GM21423 (cell line): ENCODE results near the gene RAPGEF1.

ENCODE experiments used
- ATAC-seq: cut with Tn5 transposase; IDR thresholded peaks from one replicate; pipeline ENCODE4 v1.9.1; 2021; ENCODE audit warnings: mild to moderate bottlenecking, moderate library complexity; ENCODE audit not compliant: unreplicated experiment

The RAPGEF1 gene

DNA sequence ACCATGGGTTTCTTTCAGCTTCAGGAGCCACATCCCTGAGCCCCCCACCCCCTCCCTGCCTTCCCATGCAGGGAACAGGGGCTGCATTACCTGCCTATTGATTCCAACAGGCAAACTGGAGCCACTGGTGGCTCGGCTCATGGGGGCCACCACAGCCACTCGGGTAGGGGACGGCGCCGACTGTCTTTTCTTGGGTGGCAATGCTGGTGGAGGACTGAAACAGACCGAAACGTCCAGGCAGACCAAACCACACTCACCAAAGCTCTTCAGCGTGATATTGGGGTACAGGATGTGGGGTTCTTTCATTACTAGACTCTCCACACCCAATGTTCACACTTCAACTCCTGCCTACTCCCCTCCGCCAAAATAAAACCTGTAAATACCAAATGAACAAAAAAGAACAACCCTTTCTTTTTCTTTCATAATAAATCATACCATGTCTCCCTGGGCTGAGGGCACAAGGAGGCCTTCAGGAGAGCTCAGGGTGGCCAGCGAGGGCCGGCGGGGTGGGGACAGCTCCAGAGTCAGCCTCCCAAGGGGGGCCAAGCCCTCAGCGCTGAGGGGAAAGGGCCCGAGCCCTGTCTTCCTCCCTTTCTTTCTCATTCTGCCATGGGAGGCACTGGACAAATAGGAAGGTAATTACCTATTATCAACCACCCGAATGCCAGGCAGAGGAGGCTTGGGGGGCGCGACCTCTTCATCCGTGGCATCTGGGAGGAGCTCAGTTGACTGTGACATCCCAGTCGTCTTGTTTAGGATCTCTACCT lies 111.2 kb downstream of the RAPGEF1 start:
- no peak for ATAC-seq

DNA sequence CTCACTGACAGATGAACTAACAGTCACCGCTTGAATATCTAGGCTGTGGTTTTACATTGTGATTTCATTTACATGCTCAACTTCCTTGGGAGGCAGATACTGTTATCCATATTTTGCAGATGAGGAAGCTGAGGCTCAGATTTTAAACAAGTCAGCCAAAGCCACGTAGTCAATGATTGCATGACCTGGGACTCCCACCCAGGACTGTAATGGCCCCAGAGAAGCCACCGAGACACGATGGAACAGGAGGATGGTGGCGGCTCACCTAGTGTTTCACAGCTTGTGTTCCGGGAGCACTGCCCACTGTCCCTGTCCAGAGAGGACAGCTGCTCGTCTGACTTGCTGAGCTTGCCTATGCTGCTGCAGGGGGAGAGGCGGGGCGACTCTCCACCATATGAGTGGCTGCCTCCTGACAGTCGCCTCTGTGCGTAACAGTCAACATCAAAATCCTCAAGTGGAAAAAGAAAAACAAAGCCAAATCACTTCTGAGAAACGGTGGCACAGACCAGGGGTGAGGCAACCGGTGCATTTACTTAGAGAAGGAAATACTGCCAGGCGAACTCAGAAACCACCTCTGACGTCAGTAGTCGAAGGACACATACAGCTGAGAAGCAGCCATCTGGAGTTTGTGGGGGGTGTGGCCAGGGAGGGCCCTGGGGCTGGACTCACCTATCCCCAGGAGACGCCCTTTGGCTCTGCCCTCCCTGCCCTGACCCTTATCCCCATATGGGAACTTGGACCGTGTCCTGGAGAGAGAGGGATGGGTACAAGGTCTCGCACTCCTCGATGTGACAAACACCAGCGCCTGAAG lies 112.0 kb downstream of the RAPGEF1 start:
- ATAC-seq, result no peak

DNA sequence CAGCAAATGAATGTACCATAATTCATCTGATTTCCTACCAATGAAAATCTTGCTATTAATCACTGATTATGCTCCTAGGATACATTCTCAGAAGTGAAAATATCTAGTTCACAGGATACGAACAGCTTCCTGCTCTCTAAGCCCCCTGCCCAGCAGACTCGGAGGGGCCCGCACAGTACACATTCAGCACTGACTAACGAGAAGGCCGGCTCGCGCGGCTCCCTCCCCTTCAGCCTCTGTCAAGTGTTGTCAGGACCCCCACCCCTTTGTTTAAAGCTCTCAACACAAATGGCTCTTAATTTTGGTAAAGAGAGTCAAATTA lies 112.6 kb downstream of the RAPGEF1 start:
- no peak for ATAC-seq

DNA sequence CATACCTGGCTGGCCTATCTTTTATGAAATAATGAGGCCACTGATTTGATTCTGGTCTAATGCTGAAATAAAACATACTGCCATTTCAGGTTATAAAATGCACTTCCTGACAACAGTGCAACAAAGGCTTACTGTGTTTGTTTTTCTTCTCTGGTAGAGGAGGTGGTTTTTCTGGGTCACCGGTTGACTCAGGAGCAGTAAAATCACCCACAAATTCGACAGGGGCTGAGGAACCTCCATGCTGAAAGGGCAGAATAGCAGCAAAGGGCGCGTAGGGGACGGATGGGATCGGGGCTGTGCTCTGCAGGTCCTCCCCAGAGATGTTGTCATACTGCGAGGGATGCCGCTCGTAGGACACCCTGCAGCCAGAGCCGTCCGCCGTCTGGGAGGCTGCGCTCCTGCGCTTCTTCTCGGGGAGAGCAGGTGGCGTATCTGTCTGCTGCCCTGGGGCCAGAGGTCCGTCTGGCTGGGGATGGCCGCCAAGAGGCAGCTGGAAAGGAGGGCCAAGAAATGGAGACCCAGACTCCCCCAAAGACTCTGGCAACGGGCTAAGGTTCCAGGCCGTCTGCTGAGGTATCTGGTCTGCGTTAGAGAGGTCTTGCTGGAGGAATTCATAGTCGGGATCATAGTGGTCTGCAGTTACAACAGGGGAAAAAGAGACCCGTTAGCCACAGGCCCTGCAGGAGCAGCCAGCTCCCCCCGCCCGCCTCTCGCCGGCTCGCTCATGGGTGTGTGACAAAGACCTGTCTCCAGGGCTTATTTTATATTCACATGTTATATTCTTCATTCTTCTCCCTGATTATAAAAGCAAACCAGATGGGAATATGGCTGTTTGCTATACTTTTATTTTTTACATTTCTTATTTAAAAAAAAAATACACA lies 113.8 kb downstream of the RAPGEF1 start:
- no peak for ATAC-seq

DNA sequence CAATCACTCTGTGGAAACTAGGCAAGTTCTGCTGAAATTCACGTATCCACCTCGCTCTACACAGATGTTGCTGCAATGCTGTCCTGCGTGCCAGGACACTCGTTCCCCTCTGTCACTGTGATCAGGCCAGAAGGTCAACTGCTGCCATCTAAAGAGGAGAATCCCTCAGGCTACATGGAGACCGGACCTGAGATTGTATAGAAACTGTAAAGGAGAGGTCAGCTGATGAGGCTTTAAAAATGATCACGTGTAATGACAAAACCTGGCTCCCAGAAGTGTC lies 114.4 kb downstream of the RAPGEF1 start:
- no peak for ATAC-seq

DNA sequence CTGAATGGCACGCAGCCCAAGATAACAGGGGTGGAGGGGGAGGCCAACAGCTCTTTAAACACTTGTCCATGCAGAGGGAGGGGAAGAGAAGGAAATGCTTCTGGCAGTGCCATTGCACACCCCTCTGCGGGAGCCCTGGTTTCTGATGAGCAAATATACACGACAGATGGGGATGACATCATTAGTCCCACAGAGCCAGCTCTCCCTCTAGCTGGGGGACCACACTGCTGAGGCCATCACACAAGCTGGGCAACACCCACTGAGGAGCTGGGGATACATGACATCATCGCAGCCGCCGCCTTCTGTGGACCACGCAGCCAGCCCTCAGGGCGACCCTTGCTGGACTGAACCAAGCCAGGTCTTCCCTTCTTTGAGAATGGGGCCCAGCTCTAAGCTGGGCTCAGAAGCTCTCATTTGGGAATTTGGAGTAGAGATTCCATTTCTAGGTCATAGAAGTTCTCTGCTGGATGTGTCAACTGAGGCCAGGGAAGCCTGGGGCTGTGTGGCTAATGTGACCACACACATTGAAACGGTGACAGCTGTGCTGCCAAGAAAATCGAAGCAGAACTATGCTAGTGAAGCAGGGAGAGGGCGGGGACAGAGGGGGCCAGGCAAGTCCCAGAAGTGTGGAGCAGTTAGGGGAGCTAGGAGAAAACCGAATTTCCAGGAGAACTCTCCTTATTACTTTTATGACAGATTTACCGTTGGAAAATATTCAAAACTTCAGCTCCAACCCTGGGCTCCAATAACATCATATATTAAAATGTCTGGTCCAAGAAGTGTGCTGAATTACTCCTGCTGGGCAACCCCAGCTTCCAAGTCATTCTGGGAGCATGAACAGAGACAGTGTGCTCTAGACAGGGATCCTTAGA lies 115.0 kb downstream of the RAPGEF1 start:
- ATAC-seq, result no peak

DNA sequence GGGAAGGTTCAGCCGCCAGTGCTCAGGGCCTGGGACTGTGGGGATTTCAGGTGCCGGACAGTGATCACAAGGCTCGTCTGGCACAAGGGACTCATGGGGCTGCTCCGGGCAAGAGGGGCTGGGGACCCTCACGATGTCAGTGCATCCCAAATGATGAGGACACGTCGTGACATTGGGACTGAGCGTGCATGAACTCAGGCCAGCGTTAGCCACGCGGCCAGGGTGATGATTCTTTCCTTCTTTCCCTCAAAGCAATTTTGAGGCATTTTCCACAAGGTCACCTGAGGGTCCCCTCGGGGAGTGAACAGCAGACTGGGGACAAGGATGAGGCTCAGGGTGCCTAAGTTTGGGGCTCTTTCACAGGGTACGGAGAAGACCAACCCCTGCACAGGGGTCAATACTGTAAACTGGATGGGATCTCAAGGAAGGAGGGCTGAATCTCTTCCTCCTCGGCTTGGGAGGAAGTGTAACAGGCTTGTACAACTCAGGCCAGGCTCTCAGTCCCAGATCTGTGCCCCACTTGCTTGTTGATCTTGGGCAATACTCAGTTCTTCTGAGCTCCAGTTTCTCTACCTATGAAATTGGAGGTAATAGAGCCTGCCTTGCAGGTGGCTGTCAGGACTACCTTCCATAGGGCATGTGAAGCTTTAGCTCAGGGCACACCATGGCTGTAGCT lies 116.1 kb downstream of the RAPGEF1 start:
- no peak for ATAC-seq

DNA sequence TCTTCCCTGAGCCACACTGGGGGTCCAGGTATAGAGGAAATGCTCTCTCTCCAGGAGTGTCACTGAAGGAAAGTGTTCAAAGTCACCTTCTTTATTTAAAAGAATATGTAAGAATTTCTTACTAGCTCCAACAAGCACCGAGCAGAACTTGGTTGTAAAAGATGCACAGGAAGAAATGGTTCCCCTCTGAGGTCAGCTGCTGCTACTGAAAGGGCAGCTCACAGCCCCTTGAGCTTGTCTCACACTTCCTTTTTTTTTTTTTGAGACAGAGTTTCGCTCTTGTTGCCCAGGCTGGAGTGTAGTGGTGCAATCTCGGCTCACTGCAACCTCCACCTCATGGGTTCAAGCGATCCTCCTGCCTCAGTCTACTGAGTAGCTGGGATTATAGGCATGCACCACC lies 117.4 kb downstream of the RAPGEF1 start:
- ATAC-seq, result no peak

DNA sequence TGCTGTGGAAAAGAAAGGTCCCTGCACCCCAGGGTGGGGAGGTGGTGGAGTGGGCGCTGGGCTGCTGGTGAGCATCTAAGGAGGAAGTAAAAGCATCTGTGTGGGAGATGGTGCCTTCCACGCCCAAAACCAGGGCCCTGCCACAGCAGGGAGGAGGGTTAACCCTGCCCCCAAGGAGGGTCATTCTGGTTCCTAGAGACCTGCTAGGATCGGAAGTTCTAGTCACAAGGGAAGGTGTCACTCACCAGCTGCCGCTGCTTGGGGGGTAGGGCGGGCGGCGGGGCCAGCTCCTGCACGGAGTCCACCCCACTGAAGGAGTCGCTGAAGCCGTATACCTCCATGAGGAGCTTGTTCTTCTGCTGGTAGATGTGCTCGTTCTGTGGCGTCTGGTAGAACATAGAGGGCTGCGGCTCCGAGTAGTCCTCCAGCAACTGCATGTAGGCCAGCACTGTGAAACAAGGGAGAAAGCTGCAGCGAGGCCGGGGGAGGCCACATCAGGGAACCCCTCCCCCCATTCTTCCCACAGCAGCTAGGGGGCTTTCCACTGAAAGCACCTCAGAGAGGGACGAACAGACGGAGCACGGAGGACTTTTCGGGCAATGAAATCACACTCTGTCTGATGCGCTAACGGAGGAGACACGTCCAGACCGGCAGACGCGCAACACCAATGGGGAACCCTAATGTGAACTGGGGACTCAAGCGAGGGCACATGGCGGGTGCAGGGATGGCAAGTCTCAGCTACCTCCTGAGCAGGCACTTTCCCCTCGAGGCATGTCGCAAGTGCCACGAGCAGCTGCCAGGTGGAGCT lies 118.1 kb downstream of the RAPGEF1 start:
- ATAC-seq, result no peak

DNA sequence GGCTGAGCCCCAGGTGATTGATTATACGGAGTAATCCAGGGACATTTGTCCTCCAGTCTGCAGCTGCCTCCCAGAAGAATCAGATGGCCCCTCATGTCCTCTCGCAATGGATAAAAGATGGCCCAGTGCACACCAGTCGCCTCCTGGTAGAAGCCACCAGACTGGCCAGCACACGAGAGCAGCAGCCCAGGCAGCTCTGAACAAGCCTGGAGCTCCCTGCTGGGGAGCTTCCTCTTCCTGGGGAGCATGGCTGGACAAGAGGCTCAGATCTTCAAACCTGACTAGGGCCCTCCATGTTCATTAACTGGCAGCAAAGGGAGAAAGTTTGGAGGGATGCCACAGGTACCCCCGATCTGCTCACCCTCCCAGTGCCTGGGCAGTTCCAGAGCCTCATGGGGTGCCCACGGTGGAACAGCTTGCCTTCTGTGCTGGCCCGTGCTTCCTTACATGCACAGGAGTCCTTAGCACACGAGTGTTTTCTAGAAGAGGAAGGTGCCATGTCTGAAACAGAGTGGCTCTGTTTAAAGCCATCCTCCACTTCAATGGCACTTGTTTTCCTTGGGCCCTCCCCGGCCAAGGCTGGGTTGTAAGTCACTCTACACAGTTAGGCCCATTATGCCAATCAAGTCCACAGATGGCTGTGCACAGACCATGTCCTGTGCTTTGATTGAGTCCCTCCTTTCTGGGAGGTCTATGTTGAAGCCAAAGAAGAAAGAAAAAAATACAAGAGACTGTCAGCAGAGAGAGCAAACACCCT lies 118.9 kb downstream of the RAPGEF1 start:
- ATAC-seq, result no peak

DNA sequence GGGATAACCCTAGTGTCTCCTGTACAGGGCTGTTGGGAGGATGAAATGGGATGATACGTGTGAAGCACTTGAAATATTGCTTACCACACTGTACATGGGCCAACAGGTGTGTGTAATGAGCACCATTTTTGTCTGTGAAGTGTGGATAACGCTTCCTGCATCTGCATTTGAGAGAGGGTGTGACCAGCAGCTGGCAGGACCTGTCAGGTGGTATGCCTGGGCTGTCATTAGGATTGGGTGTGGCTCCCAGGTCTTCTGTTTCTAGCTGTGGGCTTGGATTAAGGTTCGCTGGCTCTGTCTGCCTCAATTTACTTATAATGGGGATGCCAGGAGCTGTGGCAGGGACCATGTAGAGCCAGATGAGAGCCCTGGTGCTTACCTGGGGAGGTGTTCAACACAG lies 120.2 kb downstream of the RAPGEF1 start:
- no peak for ATAC-seq

DNA sequence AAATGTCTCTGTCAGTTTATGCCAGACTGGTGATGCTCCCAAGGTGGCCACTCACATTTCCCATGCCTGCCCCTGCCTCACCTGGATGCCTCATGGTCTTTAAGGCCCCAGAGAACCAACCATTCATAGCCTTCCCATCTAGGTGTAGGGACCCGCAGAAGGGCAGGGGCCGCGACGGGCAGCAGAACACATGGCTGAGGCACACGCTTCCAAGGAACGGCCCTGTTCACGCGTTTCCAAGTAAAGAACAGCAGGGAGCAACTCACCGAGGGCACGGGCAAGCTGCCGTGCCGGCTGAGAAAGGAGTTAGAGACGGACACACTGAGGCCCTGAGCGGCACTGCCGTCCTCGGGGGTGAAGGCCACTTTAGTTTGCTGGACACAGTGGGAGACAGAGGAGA lies 121.1 kb downstream of the RAPGEF1 start:
- ATAC-seq, result no peak

DNA sequence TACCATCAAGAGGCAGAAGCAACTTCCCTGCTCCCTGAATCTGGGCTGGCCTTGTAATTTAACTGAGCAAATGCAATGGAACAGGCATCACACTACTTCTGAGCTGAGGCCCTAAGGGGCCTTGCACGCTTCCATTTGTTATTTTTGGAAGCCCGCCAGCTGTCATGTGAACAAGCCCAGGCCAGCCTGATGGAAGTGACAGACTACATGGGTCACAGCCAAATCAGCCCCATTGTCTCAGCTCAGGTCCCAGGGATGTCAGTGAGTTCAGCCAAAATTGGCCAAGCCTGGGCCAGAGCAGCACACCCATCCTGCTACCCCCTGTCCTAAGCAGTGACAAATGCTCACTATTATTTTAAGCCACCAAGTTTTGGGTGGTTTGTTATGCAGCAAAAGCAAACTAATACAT lies 121.8 kb downstream of the RAPGEF1 start:
- ATAC-seq, result no peak

DNA sequence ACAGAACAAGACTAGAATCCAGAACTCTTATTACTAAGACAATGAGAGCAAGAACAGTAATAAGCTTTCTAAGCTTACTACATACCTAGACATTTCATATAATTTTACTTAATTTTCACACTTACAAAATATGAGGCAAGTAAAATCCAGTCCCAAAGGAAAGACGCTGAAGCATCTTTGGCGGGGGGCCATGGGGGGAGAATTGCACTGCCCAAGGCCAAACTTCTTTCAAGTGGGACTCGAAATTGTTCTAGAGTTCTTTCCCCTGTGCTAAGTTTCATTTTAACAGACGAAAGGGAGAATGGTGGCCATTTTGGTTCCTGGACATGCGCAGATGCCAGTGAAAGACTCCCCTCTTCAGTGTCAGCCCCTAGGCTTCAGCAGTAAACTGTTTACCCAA lies 122.3 kb downstream of the RAPGEF1 start:
- ATAC-seq, result no peak

DNA sequence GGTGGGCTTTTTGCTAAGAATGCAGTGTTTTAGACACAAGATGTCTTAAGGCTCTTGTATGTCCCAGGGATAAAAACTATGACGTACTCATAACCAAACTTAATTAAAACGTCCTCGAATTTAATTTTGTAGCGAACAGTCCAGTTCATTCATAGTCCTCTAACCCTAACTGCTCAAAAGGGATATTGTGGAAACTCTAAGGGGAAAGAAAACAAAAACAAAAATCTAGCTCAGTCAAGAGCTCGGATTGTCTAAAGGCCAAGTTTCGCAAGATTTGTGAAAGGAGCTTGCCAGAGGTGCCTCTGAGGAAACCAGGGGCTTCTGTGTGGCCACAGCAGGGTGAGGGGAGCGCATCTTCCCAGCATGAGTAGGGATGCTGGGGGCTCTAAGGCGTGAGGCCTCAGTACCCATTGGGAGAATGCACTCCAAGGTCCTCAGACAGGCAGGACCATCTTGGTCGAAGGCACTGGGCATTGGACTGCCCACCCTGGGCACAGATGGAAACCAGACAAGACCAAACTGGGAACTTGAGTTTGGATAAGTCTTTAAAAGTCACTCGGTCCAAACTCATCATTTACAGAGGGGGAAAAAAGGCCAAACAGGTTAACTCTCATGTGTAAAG lies 122.8 kb downstream of the RAPGEF1 start:
- ATAC-seq, result no peak

DNA sequence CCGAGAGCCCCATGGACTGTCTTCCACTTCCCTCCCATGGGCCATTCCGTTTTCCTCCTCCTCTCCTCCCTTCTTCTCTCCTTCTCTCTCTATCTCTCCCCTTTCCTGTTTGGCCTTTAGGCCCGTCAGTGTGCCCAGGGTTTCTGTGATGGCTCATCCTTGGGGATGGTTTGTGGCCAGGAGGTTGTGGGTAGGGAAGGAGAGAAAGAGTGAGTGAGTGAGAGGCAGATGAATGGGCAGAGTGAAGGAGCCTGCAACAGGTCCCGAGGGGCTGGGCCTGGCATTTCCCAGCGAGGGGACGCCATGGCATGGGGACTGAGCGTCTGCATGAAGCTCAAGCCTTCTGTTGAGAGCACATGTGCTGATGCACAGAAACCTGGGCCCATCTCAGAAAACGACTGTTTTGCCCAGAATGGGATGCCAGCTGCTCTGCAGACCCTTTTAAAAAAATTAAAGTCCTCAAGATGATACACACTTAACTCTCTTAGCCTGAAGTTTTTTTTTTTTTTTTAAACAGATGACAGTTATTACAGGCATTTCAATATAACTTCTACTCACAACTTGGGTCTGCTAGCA lies 125.4 kb downstream of the RAPGEF1 start:
- no peak for ATAC-seq

DNA sequence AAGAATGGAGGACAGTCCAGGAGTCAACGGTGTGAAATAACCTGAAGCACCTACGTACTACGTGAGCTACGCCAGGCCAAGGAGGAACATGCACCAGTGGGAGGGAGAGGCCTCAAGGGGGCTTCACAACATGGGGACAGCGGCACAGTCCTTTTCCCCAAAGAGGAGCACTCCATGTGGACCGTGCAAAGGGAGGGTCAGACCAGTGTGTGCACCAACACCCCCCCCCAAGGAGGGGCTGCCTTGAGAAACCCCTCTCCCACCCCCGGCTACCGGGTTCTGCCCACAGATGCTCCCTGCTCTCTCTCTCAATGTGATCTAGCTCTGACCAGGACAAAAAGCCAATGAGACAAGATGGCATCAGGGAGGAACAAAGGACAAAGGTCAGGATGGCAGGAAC lies 126.0 kb downstream of the RAPGEF1 start:
- no peak for ATAC-seq

DNA sequence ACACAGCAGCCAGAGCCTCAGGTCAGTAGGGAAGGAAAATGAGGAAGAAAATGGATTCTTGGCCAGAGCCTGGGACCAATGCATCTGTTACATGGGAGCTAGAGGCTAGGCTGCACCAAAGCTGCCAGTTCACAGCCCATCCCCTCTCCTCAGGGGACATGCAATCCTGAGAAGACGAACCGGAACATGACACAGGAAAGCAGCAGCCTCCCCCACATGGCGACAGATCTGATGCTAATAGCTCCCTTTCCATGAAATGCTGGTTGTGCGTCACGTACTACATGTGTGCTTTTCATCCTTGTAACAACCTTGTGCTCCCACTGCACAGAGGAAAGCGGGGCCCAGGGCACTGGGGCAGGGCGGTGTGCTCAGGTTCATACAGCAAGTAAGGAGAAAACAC lies 127.0 kb downstream of the RAPGEF1 start:
- no peak for ATAC-seq
